SK-N-DZ (cell line): Measurements from ENCODE around the gene FAM110A.
"Not testable (repeated sequence)": the region's sequence is repeated elsewhere in the genome, so short reads cannot be mapped to it uniquely, and the experiment has no call there.

ENCODE experiments used
- DNase-seq: peaks from one replicate; pipeline ENCODE4 v3.0.0-alpha.2; 2015; ENCODE audit warnings: low spot score

FAM110A gene

DNA sequence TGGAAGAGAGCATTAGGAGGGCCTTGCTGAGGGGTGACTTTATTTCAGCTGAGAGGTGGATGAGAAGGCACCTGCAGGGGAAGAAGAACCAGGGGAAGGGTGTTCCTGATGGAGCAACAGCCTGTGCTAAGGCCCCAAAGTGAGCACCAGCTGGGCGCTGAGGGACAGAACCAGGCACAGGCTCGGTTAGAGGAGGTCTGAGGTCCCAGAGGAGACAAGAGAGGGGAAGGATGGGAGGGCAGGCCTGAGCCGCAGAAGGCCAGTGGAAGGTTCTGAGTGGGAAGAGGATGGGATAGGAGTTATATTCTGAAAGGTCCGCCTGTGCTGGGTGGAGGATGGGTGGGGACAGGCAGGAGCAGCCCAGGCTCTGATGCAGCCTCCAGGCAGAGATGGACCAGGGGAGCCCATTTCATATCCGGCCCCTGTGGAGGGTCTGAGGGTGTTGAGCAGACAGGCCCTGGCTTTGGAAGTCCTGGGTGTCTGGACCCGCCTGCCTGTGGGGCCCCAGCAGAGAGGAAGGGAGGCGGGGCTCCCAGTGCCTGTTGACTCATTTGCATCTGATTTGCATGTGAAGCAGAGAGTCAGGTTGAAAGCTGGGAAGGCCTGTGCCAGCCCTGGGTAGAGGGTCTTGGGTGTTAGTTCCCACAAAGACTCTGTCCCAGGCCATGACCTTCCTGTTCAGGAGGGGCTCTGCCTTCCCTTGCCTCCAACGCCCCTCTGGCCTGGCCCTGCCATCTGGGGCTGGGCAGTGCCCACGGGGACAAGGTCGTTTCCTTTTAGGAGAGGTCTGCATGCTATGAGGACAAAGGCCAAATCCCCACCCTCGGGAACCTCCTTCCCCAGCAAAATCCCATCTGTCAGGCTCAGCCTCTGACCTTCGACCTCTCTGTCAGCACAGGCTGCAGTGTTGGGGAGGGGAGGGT, 10.6 kb upstream of the FAM110A start:
- DNase-seq: no peak

DNA sequence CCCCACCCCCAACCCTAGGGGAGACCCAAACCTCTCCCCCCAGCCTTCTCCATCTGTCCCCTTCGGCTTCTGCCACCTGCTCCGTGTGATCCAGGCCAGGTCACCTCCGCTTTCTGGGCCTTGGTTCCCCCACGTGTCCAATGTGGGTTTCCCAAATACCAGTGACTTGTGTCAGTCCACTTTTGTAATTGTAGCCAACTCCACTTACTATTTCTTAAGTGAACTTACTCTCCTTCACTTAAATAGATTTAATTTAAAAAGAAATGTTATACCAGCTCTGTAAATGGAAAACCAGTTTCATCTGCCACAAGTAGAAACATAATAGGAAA, 10.0 kb upstream of the FAM110A start:
- no peak for DNase-seq

GRCh38 chr20:824490-824889, 9.0 kb upstream of the FAM110A start:
- no peak for DNase-seq

GRCh38 chr20:824916-825315, 8.6 kb upstream of the FAM110A start:
- DNase-seq: no peak

DNA sequence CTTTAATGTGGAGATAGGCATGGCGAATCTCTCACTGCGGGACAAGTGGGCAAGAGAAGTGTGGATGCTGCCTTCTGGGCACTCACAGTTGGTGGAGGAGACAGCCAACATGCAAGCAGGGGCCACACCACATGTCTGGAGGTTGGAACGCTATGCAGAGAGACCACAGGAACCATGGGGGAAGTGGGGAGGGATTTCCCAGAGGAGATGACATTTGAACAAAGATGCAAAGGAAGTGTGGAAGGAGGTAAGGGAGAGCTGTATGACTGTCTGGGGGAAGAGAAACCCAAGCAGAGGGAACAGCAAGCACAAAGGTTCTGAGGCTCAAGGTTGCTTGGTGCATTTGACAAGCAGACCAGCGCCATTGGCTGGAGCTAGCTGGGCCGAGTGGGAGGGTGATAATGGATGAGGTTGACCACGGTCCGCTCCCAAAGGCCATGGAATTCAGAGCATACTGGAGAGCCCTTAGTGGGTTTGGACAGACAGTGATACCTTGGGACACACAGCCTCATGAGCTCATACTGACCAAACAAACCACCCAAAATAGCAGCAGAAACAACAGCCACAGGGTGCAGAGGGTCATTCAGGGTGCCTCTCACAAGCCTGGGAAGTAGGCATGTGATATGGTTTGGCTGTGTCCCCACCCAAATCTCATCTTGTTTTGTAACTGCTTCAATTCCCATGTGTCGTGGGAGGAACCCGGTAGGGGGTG, 7.6 kb upstream of the FAM110A start:
- no peak for DNase-seq

DNA sequence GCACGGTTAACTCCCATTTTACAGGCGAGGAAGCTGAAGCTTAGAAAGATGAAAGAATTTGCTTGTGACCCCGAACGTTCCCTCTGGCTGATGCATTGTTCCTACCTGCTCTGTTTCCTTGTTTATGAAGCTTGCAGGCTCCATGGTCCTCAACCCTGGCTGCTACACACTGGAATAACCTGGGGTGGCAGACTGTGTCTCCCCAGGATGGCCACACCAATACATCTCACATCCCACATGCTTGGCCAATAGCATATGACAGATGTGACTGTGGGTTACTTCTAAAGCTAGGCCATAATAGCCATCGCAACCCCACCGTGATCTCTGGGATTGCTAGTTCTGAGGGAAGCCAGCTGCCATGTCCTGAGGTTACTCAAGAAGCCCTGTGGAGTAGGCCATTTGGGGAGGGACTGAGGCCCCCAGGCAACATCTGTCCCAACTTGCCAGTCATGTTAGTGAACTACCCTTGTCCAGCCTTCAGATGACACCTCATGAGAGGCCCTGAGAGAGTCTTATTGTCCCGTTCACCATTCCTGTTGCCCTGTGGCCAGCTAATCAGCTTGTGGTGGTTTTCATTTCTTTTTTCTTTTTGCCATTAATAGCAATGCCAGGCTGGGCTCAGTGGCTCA, 6.7 kb upstream of the FAM110A start:
- DNase-seq: no peak

- DNase-seq: not testable (repeated sequence)
Measured at GRCh38 chr20:827981-828380, 5.5 kb upstream of the FAM110A start.

DNA sequence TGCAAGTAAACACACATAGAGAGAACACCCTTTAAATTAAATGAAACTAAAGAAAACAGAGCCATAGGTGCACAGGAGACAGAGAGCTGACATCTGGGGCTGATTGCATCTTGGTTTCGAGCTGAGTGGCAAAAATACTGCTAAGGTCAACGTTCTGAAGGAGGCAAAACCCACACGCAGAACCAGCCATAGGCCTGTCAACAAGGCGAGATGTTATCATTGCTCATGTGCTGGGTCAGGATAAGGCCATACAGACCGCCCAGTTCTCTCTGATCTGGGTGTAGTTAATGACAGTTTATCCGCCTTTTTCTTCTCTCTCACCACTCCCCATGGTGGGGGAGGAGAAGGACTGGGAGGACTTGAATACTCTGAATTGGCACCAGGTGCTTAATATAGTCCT, 4.5 kb upstream of the FAM110A start:
- peak; percentile 80 for DNase-seq

GRCh38 chr20:829551-829950, 4.0 kb upstream of the FAM110A start:
- no peak for DNase-seq

DNA sequence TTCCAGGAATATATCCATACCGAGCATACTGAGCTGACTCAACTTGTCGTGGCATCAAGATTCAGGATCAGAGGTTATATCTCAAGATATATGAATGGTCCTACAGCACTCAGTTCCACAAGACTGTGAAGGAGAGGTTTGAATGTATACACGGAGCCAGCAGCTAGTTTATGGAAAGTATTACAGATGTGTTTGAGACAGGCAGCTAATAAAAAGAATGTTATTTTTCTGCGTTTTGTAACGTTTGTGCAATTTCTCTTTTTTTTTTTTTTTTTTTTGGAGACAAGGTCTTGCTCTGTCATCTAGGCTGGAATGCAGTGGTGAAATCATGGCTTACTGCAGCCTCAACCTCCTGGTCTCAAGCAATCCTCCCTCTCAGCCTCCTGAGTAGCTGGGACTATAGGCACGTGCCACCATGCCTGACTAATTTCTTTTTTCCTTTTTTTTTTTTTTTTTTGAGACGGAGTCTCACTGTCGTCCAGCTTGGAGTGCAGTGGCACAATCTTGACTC, 3.4 kb upstream of the FAM110A start:
- DNase-seq: no peak

GRCh38 chr20:831251-831650, 2.3 kb upstream of the FAM110A start:
- DNase-seq: no peak

DNA sequence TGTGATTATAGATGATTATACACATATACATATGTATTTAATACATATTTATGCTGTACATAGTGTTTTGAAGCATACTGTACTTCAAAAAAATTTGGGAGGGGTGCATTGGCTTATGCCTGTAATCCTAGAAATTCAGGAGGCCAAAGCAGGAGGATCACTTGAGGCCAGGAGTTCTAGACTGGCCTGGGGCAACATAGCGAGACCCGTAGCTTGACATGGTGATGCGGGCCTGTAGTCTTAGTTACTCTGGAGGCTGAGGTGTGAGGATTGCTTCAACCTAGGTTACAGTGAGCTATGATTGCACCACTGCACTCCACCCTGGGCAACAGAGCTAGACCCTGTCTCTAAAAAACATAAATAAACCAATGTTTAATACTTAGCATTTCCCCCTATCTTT, 1.6 kb upstream of the FAM110A start:
- DNase-seq: no peak

- no peak for DNase-seq
Measured at GRCh38 chr20:833121-833449, 430 bp upstream of the FAM110A start.

DNA sequence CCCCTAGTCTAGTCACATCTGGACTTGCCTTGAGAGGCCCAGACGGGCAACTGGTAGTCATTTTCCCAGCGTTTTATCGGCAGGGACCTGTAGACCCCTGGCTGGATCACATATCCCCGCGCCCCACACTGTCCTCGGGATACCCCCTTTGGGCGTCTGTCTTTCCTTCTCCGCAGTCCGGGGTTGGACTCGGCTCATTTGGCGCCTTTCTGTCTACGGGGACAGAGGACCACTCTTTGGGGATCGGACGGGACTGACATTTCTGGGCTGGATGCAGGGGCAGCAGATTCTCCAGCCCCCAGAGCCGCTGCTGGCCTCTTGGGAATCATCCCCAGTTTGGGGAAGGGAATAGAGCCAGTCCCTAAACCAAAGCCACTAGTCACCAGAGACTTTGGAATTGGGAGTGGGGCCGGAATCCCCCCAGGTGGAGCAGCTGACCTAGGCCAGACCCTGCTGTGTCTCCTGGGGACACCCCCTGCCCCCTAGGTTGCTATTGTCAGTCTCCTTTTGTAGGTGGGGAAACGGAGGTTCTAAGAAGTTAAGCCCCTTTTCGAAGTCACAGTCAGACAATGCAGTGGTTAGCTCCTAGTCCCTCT, 734 bp downstream of the FAM110A start:
- no peak for DNase-seq

- DNase-seq: no peak
Measured at GRCh38 chr20:835608-836045, 2.1 kb downstream of the FAM110A start.

- DNase-seq: no peak
Measured at GRCh38 chr20:836190-836589, 2.7 kb downstream of the FAM110A start.

DNA sequence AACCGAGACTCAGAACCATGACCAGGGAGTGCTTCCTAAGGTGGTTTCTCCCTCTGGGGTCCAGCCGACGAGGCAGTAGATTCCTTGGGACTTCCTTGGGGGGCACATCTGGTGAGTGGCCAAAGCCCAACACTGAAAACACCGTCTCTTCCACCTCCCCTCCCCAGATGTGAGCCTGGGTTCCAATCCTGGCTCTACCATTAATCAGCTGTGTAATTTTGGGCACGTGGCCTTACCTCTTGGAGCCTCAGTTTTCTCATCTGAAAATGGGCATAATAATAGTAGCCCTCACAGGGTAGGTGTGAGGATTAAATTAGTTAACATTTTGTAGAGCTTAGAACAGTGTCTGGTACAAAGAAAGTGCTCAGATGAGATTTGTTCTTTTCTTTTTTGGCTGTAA, 5.5 kb downstream of the FAM110A start:
- no peak for DNase-seq

- no peak for DNase-seq
Measured at GRCh38 chr20:839626-840025, 6.1 kb downstream of the FAM110A start.

DNA sequence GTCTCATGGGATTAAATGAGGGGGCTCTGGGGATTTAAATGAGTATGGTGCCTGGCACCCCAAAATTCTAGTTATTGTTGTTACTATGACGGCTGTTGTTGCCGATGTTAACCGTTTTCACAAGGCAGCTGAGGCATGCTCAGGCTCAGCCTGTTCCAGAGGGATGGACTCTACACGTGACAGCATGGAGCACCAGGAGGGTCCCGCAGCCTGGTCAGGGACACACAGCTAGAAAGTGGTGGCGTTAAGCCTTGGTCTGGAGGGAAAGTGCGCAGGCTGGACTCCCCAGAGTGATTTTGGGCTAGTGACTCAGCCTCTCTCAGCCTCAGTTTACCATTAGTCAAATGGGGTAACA, 7.0 kb downstream of the FAM110A start:
- no peak for DNase-seq

DNA sequence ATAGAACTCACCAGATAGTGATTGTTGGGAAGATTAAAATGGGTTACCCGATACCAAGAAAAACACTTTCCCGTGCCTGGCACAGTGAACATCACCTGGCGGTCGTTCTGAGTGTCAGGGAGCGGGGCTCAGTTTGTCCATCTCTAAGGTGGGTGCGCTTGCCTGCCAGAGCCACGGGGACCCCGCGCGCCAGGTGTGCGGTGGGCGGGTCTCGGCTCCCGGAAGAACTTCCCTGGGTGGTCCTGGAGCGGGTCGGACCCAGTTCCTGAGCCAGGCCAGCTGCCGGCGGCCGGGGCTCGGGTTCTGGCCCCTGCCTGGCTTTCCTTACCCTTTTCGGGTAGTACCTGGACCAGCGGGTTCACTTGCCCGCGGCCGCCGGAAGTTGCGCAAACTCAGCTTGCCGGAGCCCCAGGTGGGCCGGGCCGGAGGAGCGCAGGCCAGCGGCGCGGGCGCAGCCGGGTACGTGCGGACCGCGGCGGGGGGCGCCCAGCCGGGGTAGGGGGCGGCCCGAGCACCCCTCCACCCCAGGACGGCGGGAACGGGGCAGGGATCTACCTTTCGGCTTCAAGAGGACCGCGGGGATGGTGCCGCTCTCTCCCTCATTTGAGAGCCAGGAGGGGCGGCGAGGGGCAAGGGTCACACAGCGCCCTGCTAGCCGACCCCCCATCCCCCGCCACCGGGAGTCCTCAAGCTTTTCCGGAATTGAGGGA, 7.5 kb downstream of the FAM110A start:
- DNase-seq: no peak
